CD4-positive, CD25-positive, alpha-beta regulatory T cell (primary cell): ENCODE results near the gene POLR3G. TPM values are rescaled to one million over a fixed set of nuclear protein-coding genes. Genes with fewer than 3 reads are reported as not detected.

Source experiments
- ATAC-seq, 2 donors: fragments of 150-1000 bp; cut with Tn5 transposase; one replicate each; pipeline ENCODE4 v1.10.0; 2021; ENCODE audit warnings: low read depth in 2 of 2, moderate number of reproducible peaks in 2 of 2, moderate library complexity in 1 of 2
- DNase-seq, 3 donors: peaks; one replicate each; pipeline versions ENCODE4 v3.0.0 to v3.0.0-alpha.2; 2012 to 2022; ENCODE audit warnings: mixed read lengths in 1 of 3
- H3K27ac ChIP-seq: one replicate; pipeline ENCODE4 v1.7.0; 2013; ENCODE audit warnings: mild to moderate bottlenecking, low read length; ENCODE audit not compliant: insufficient read depth, poor library complexity, severe bottlenecking
- H3K27me3 ChIP-seq: one replicate; pipeline ENCODE4 v1.7.0; 2013; ENCODE audit warnings: low read length; ENCODE audit not compliant: control insufficient read depth, insufficient read depth
- H3K36me3 ChIP-seq: one replicate; pipeline ENCODE4 v1.7.0; 2013; ENCODE audit warnings: mild to moderate bottlenecking, low read length, moderate library complexity; ENCODE audit not compliant: control insufficient read depth, insufficient read depth
- H3K4me1 ChIP-seq: 2 replicates; pipeline ENCODE4 v1.7.0; 2013; ENCODE audit warnings: mild to moderate bottlenecking, low read length; ENCODE audit not compliant: insufficient read depth, control insufficient read depth, poor library complexity, severe bottlenecking
- H3K4me3 ChIP-seq: one replicate; pipeline ENCODE4 v1.7.0; 2013; ENCODE audit warnings: low read depth, mild to moderate bottlenecking, low read length, moderate library complexity
- H3K9me3 ChIP-seq, 2 experiments: 1 replicate in 1 of 2; 2 replicates in 1 of 2; pipeline ENCODE4 v1.7.0; 2013; ENCODE audit warnings: low read length in 2 of 2, mild to moderate bottlenecking in 1 of 2, moderate library complexity in 1 of 2; ENCODE audit not compliant: control insufficient read depth in 2 of 2
- H3K27ac Mint-ChIP-seq, 3 donors: one replicate each; pipeline ENCODE4 v1.8.0; 2020 to 2022; ENCODE audit warnings: mild to moderate bottlenecking in 3 of 3, mixed read lengths in 3 of 3, moderate library complexity in 2 of 3
- H3K27me3 Mint-ChIP-seq: one replicate; pipeline ENCODE4 v1.8.0; 2022; ENCODE audit warnings: mild to moderate bottlenecking, mixed read lengths
- H3K36me3 Mint-ChIP-seq: one replicate; pipeline ENCODE4 v1.8.0; 2020; ENCODE audit warnings: mixed read lengths
- H3K4me1 Mint-ChIP-seq, 4 donors: one replicate each; pipeline ENCODE4 v1.8.0; 2020 to 2022; ENCODE audit warnings: mixed read lengths in 4 of 4, mild to moderate bottlenecking in 1 of 4
- H3K4me3 Mint-ChIP-seq, 4 donors: one replicate each; pipeline ENCODE4 v1.8.0; 2020 to 2022; ENCODE audit warnings: mild to moderate bottlenecking in 4 of 4, mixed read lengths in 4 of 4, moderate library complexity in 3 of 4
- H3K9me3 Mint-ChIP-seq, 7 donors: one replicate each; pipeline ENCODE4 v1.8.0; 2020 to 2022; ENCODE audit warnings: mixed read lengths in 7 of 7, mild to moderate bottlenecking in 3 of 7, moderate library complexity in 2 of 7
- polyA plus RNA-seq, 4 donors: library from polyadenylated mRNA; unstranded; fragments of 300-500 nt; fragmentation: Illumina TruSeq; gene quantifications; one replicate each; pipeline ENCODE4 v1.2.3, GENCODE V29; 2021
- total RNA-seq: library from RNA; stranded (reverse); gene quantifications from one replicate; pipeline ENCODE4 v1.2.3, GENCODE V29; 2022

The POLR3G gene
- total and polyA plus RNA-seq, 5 donors from 2014 or later = 0.91 to 1.9 (median 1.3) TPM

- DNase-seq (no peak), ATAC-seq (no peak)
- H3K4me1 Mint-ChIP-seq = no peaks in the 10 kb centered on the region
- H3K36me3 Mint-ChIP-seq = no peaks in the 10 kb centered on the region
- Histone ChIP-seq H3K36me3 (no peaks in the 10 kb centered on the region), H3K4me3 (no peak overlapping the region), H3K27me3 (peaks cover 27% of the 10 kb centered on the region), H3K9me3 (no peaks in the 10 kb centered on the region), H3K27ac (no peak overlapping the region), H3K4me1 (no peaks in the 10 kb centered on the region)
- H3K27me3 Mint-ChIP-seq = peaks cover 48% of the 10 kb centered on the region
- no peak overlapping the region for H3K27ac Mint-ChIP-seq
- H3K9me3 Mint-ChIP-seq = peaks cover 0 to 1% (median 0%) of the 10 kb centered on the region in 7 donors
- H3K4me3 Mint-ChIP-seq = no peak overlapping the region
Observed at GRCh38 chr5:90547072-90547536, 72.4 kb downstream of the POLR3G start.

GRCh38 chr5:90548069-90548593 lies 73.5 kb downstream of the POLR3G start:
- no peaks in the 10 kb centered on the region for H3K36me3 ChIP-seq
- Mint-ChIP-seq H3K36me3 (no peaks in the 10 kb centered on the region), H3K4me1 (no peaks in the 10 kb centered on the region), H3K27me3 (peaks cover 45% of the 10 kb centered on the region), H3K27ac (no peak overlapping the region), H3K4me3 (no peak overlapping the region), H3K9me3 (peaks cover 0 to 1% (median 0%) of the 10 kb centered on the region in 7 donors)
- no peak overlapping the region for H3K27ac ChIP-seq
- H3K4me1 ChIP-seq = no peaks in the 10 kb centered on the region
- peaks cover 26% of the 10 kb centered on the region for H3K27me3 ChIP-seq
- DNase-seq (no peak), ATAC-seq (no peak)
- H3K4me3 ChIP-seq = no peak overlapping the region
- no peaks in the 10 kb centered on the region for H3K9me3 ChIP-seq

- Histone ChIP-seq H3K27ac (no peak overlapping the region), H3K4me1 (no peaks in the 10 kb centered on the region), H3K27me3 (peaks cover 20% of the 10 kb centered on the region), H3K9me3 (no peaks in the 10 kb centered on the region), H3K36me3 (no peaks in the 10 kb centered on the region), H3K4me3 (no peak overlapping the region)
- Mint-ChIP-seq H3K9me3 (peaks cover 0 to 1% (median 0%) of the 10 kb centered on the region in 7 donors), H3K4me3 (no peak overlapping the region), H3K27ac (no peak overlapping the region), H3K27me3 (peaks cover 41% of the 10 kb centered on the region), H3K4me1 (no peaks in the 10 kb centered on the region), H3K36me3 (no peaks in the 10 kb centered on the region)
- no peak for DNase-seq
- no peak for ATAC-seq
Observed at GRCh38 chr5:90549223-90549622, 74.6 kb downstream of the POLR3G start.

- no peaks in the 10 kb centered on the region for H3K4me1 ChIP-seq
- no peak overlapping the region for H3K27ac ChIP-seq
- Mint-ChIP-seq H3K36me3 (no peaks in the 10 kb centered on the region), H3K27me3 (peaks cover 41% of the 10 kb centered on the region), H3K4me3 (no peak overlapping the region), H3K9me3 (peaks cover 0 to 1% (median 0%) of the 10 kb centered on the region in 7 donors), H3K4me1 (no peaks in the 10 kb centered on the region), H3K27ac (no peak overlapping the region)
- no peak for DNase-seq
- no peak for ATAC-seq
- H3K27me3 ChIP-seq = peaks cover 20% of the 10 kb centered on the region
- no peaks in the 10 kb centered on the region for H3K9me3 ChIP-seq
- H3K36me3 ChIP-seq = no peaks in the 10 kb centered on the region
- H3K4me3 ChIP-seq = no peak overlapping the region
Observed at GRCh38 chr5:90549729-90550275, 75.1 kb downstream of the POLR3G start.

- Mint-ChIP-seq H3K36me3 (no peaks in the 10 kb centered on the region), H3K4me3 (no peak overlapping the region), H3K9me3 (peaks cover 0 to 1% (median 0%) of the 10 kb centered on the region in 7 donors), H3K4me1 (no peaks in the 10 kb centered on the region), H3K27me3 (peaks cover 43% of the 10 kb centered on the region), H3K27ac (no peak overlapping the region)
- Histone ChIP-seq H3K4me1 (no peaks in the 10 kb centered on the region), H3K4me3 (no peak overlapping the region), H3K27ac (no peak overlapping the region), H3K27me3 (peaks cover 19% of the 10 kb centered on the region), H3K36me3 (no peaks in the 10 kb centered on the region), H3K9me3 (no peaks in the 10 kb centered on the region)
- ATAC-seq (no peak), DNase-seq (no peak)
Observed at GRCh38 chr5:90550963-90551362, 76.3 kb downstream of the POLR3G start.

GRCh38 chr5:90551376-90551775 lies 76.7 kb downstream of the POLR3G start:
- H3K4me1 ChIP-seq = no peaks in the 10 kb centered on the region

GRCh38 chr5:90553711-90554110 lies 79.0 kb downstream of the POLR3G start:
- peaks cover 0 to 3% (median 0%) of the 10 kb centered on the region in 7 donors for H3K9me3 Mint-ChIP-seq
- H3K27ac Mint-ChIP-seq = no peak overlapping the region
- Histone ChIP-seq H3K36me3 (no peaks in the 10 kb centered on the region), H3K4me1 (peaks cover 3% of the 10 kb centered on the region), H3K27me3 (peaks cover 26% of the 10 kb centered on the region), H3K27ac (no peak overlapping the region), H3K9me3 (no peaks in the 10 kb centered on the region), H3K4me3 (no peak overlapping the region)
- peaks cover 0 to 6% (median 5%) of the 10 kb centered on the region in 4 donors for H3K4me1 Mint-ChIP-seq
- ATAC-seq (no peak), DNase-seq (no peak)
- no peaks in the 10 kb centered on the region for H3K36me3 Mint-ChIP-seq
- H3K4me3 Mint-ChIP-seq = no peak overlapping the region
- H3K27me3 Mint-ChIP-seq = peaks cover 59% of the 10 kb centered on the region

More at GRCh38 chr5:90551376-90551775, 76.7 kb downstream of the POLR3G start:
- Mint-ChIP-seq H3K36me3 (no peaks in the 10 kb centered on the region), H3K27me3 (peaks cover 45% of the 10 kb centered on the region), H3K27ac (no peak overlapping the region), H3K9me3 (peaks cover 0 to 2% (median 0%) of the 10 kb centered on the region in 7 donors), H3K4me1 (no peaks in the 10 kb centered on the region), H3K4me3 (no peak overlapping the region)
- Histone ChIP-seq H3K27me3 (peaks cover 21% of the 10 kb centered on the region), H3K9me3 (no peaks in the 10 kb centered on the region), H3K27ac (no peak overlapping the region), H3K4me3 (no peak overlapping the region), H3K36me3 (no peaks in the 10 kb centered on the region)
- no peak for DNase-seq
- ATAC-seq = no peak
